ENCODE results near the gene EFNA3. TPM values are rescaled to one million over a fixed set of nuclear protein-coding genes. Genes with fewer than 3 reads are reported as not detected.

The EFNA3 gene
- total RNA-seq, 1 experiment from 2014 or later, result 20.4 TPM

DNA sequence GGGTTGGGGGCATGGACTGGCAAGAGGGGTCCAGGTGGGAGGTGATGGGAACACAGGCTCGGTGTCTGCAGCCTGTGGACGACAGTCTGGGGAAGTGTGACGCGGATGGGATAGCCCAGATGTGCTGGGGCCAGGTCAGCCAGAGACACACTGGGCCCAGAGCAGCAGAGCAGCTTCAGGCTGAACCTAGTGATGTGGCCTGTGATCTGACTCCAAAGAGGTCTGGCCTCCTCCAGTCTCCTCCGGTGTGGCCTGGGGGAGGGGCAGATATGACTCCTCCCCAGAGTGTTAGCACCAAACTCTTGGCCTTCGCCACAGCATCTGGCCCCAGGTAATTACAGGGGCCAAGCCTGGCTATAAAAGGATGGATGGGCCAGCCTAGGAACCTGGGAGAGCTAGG lies 13.5 kb downstream of the EFNA3 start:
- RAD21 ChIA-PET (ENCODE audit: low non-redundant PET in 1 of 2, low total read pairs in 2 of 2, uncharacterized antibody in 2 of 2, unreplicated experiment in 2 of 2), result interaction anchor here (0.8 to 2.0 kb wide), 4 partner anchors 69 to 81 kb away, joined by 3 to 35 read pairs (median 14); partner anchors contain the start of gene KRTCAP2 (in 1 of the 2)
- CTCF ChIA-PET, result interaction anchor here (0.6 to 5.9 kb wide), 15 partner anchors 16 to 135 kb away, joined by 3 to 163 read pairs (median 6); partner anchors contain the start of genes EFNA1, KRTCAP2 and TRIM46
- Histone ChIP-seq H3K4me1 (ENCODE audit: control insufficient read depth in 1 of 2, insufficient read depth in 2 of 2, low read length in 2 of 2) (peaks cover 12 to 29% of the 10 kb centered on the region in 2 experiments; a peak in 3 of 4 replicates), H3K9ac (ENCODE audit: low read length) (no peak overlapping the region), H3K9me3 (ENCODE audit: control insufficient read depth in 1 of 2, insufficient read depth in 1 of 2, low read depth in 1 of 2, low read length in 2 of 2) (no peaks in the 10 kb centered on the region), H3K27me3 (ENCODE audit: insufficient read depth, low read length) (no peaks in the 10 kb centered on the region), H4K20me1 (ENCODE audit: insufficient read depth) (no peaks in the 10 kb centered on the region), H3K4me3 (replicated peaks in 1 of 2; ENCODE audit: low read depth in 1 of 2, low read length in 2 of 2) (no peak overlapping the region; a peak in 1 of 4 replicates), H3K79me2 (ENCODE audit: insufficient read depth, low read length) (no peaks in the 10 kb centered on the region), H3K27ac (ENCODE audit: low read depth, low read length) (no peak overlapping the region), H2AFZ (ENCODE audit: low read depth, low read length, poor library complexity, severe bottlenecking) (no peak overlapping the region), H3K4me2 (ENCODE audit: low read length) (no peak overlapping the region; the same call in 1 of the 2 replicates), H3K9me2 (ENCODE audit: insufficient read depth) (no peaks in the 10 kb centered on the region), H3K36me3 (ENCODE audit: control insufficient read depth in 1 of 2, insufficient read depth in 2 of 2, low read length in 2 of 2) (no peaks in the 10 kb centered on the region)
- no TSS peak for BruUV-seq (replicated peaks)
- POLR2A ChIA-PET, result interaction anchor here (0.7 to 1.5 kb wide), 5 partner anchors 31 to 81 kb away, joined by 3 to 9 read pairs (median 4); partner anchors contain the start of genes DPM3 and KRTCAP2
- ATAC-seq (no peak), DNase-seq (ENCODE audit: low read depth, low spot score) (no peak)
- intact Hi-C loops (cut with micrococcal nuclease), result loop anchor here (10.0 kb wide), 1 partner anchor 503 kb away; no protein-coding TSS in a partner anchor
- no peak for TF ChIP-seq MAX (IDR thresholded peaks at IDR 0.05)
- TF ChIP-seq POLR2A (IDR thresholded peaks at IDR 0.05; ENCODE audit: borderline replicate concordance, extremely low read depth, insufficient read depth, insufficient read length), result peak; percentile 6

DNA sequence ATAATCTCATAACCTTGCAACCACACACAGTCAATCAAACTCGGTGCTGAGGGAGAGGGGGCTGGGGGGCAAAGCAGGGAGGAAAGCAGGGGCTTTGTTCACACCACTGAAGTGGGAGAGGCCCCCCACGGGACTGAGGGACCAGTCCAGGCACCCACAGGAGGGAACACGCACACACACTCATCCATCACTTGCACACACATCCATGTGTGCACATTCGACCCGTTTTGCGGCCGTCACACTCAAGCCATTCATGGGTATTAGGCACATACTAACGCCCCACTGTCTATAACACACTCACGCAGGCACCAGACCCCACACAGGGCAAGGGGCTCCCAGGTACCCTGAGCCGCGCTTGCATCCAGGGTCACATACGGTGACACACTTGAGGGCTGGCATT lies 14.0 kb downstream of the EFNA3 start:
- RAD21 ChIA-PET (ENCODE audit: low non-redundant PET in 1 of 2, low total read pairs in 2 of 2, uncharacterized antibody in 2 of 2, unreplicated experiment in 2 of 2), result interaction anchor here (1.9 to 2.0 kb wide), 2 partner anchors 75 kb away, joined by 23 to 35 read pairs; no protein-coding TSS in a partner anchor
- ATAC-seq (no peak), DNase-seq (ENCODE audit: low read depth, low spot score) (no peak)
- no peaks in the 10 kb centered on the region for H4K20me1 ChIP-seq (ENCODE audit: insufficient read depth)
- POLR2A ChIA-PET, result no interaction called here
- no TSS peak for BruUV-seq (replicated peaks)
- intact Hi-C loops (cut with micrococcal nuclease), result loop anchor here (10.0 kb wide), 1 partner anchor 502 kb away; no protein-coding TSS in a partner anchor
- TF ChIP-seq FOSL1 (IDR thresholded peaks at IDR 0.05; ENCODE audit: low read depth) (no peak), TCF7L2 (IDR thresholded peaks at IDR 0.05; ENCODE audit: borderline replicate concordance, extremely low read depth, insufficient read depth, insufficient read length) (no peak)
- no peak overlapping the region for H3K27ac ChIP-seq (ENCODE audit: low read depth, low read length)
- H3K4me3 ChIP-seq (replicated peaks in 1 of 2; ENCODE audit: low read depth in 1 of 2, low read length in 2 of 2), result no peak overlapping the region
- CTCF ChIA-PET, result interaction anchor here (5.9 kb wide), 1 partner anchor 74 kb away, joined by 163 read pairs; no protein-coding TSS in a partner anchor
- H3K79me2 ChIP-seq (ENCODE audit: insufficient read depth, low read length), result no peaks in the 10 kb centered on the region
- no peak overlapping the region for H3K9ac ChIP-seq (ENCODE audit: low read length)
- no peaks in the 10 kb centered on the region for H3K36me3 ChIP-seq (ENCODE audit: control insufficient read depth in 1 of 2, insufficient read depth in 2 of 2, low read length in 2 of 2)
- H3K27me3 ChIP-seq (ENCODE audit: insufficient read depth, low read length), result no peaks in the 10 kb centered on the region
- no peak overlapping the region for H2AFZ ChIP-seq (ENCODE audit: low read depth, low read length, poor library complexity, severe bottlenecking)
- H3K9me2 ChIP-seq (ENCODE audit: insufficient read depth), result no peaks in the 10 kb centered on the region
- H3K4me1 ChIP-seq (ENCODE audit: control insufficient read depth in 1 of 2, insufficient read depth in 2 of 2, low read length in 2 of 2), result peaks cover 12 to 29% of the 10 kb centered on the region in 2 experiments; a peak in 3 of 4 replicates
- no peak overlapping the region for H3K4me2 ChIP-seq (ENCODE audit: low read length)
- no peaks in the 10 kb centered on the region for H3K9me3 ChIP-seq (ENCODE audit: control insufficient read depth in 1 of 2, insufficient read depth in 1 of 2, low read depth in 1 of 2, low read length in 2 of 2)

All from HCT116 (cell line).